Measurements from ENCODE around the gene CHTF8.

GRCh38 chr16:69088684-69089083, 43.7 kb downstream of the CHTF8 start:
- TF ChIP-seq CTCF (IDR thresholded peaks at IDR 0.05; ENCODE audit: poor library complexity), result no peak
- TF ChIP-seq EZH2 (IDR thresholded peaks at IDR 0.05; ENCODE audit: borderline replicate concordance), result no peak
